ENCODE measurements around the gene ITM2B. TPM values are rescaled to one million over a fixed set of nuclear protein-coding genes. Genes with fewer than 3 reads are reported as not detected.

The ITM2B gene
- total RNA-seq (100 to 1,000 TPM; 138 to 361 (median 186) TPM), polyA plus RNA-seq (100 to 1,000 TPM; 114 to 329 TPM)

DNA sequence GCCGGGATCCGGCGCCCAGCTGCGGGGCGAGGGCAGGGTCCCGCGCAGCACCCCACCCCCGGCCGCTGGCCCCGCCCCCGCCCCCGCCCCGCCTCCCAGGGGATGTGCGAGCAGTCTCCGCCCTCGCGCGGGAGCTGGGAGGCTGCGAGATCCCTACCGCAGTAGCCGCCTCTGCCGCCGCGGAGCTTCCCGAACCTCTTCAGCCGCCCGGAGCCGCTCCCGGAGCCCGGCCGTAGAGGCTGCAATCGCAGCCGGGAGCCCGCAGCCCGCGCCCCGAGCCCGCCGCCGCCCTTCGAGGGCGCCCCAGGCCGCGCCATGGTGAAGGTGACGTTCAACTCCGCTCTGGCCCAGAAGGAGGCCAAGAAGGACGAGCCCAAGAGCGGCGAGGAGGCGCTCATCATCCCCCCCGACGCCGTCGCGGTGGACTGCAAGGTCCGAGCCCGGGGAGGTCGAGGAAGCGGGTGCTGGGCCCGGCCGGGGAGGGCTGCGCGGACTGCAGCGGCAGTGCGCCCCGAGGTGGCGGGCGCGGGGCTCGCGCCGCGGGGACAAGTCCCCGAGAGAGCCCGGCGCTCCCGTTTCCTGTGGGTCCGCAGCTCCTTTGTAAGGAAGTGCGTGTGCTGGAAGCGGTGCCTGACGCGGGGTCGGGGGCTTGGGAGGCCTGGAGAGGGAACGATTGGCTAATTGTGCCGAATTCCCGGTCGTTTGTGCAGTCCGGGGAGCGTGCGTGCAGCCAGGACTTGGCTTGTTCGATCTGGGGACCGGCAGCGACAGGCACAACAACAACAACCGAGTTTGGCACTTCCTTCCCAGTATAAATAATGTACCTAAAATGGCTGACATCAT, at the start of gene ITM2B:
TSS of gene ITM2B (plus strand) at position 161 of the 843 bp plus-strand sequence. CDS start at position 316, 155 bp downstream.
- TF ChIP-seq, protein P1, sequence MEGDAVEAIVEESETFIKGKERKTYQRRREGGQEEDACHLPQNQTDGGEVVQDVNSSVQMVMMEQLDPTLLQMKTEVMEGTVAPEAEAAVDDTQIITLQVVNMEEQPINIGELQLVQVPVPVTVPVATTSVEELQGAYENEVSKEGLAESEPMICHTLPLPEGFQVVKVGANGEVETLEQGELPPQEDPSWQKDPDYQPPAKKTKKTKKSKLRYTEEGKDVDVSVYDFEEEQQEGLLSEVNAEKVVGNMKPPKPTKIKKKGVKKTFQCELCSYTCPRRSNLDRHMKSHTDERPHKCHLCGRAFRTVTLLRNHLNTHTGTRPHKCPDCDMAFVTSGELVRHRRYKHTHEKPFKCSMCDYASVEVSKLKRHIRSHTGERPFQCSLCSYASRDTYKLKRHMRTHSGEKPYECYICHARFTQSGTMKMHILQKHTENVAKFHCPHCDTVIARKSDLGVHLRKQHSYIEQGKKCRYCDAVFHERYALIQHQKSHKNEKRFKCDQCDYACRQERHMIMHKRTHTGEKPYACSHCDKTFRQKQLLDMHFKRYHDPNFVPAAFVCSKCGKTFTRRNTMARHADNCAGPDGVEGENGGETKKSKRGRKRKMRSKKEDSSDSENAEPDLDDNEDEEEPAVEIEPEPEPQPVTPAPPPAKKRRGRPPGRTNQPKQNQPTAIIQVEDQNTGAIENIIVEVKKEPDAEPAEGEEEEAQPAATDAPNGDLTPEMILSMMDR (IDR thresholded peaks at IDR 0.05): peak in 1 of 4 donors; percentile 26
- no peaks in the 10 kb centered on the region for H3K27me3 ChIP-seq
- DNase-seq (peak; percentile 71 to 93 (median 82)), ATAC-seq (peak; percentile 83 to 89 (median 88)), FAIRE-seq (no peak)
- peaks cover 0 to 32% (median 29%) of the 10 kb centered on the region in 3 donors for H3K4me1 ChIP-seq
- WGBS, 2 donors: 0 to 1% methylated on average over 47 to 94 of the region's 94 CpGs
- H3K27ac ChIP-seq: peak within 1 kb of the TSS; percentile 98 to 100 (median 99)
- intact Hi-C loops (cut with DNase I): no loop called here
- H3K9me3 ChIP-seq: no peaks in the 10 kb centered on the region
- peak within 1 kb of the TSS; percentile 98 to 99 (median 98) for H3K4me3 ChIP-seq
- no peaks in the 10 kb centered on the region for H3K36me3 ChIP-seq

DNA sequence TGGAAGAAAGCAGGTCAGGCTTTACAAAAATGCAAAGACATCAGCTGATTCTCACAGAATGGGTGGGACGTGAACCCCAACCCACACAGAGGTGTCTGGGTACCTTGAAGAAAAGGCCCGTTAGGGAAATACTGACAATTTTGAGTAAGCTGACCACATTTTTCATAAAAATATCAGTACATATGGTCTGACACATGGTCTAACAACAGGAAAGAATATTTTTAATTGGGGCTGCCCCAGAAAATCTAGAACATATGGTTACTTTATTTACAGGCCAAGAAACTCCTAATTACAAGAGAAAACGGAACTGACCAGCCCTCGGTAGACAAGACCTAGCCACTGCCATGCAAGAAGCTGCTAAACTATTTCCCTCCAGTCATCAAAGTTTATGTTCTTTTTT, 48.7 kb upstream of the ITM2B start:
- 90 to 95% methylated on average over 4 of the region's 4 CpGs for WGBS, 2 donors

DNA sequence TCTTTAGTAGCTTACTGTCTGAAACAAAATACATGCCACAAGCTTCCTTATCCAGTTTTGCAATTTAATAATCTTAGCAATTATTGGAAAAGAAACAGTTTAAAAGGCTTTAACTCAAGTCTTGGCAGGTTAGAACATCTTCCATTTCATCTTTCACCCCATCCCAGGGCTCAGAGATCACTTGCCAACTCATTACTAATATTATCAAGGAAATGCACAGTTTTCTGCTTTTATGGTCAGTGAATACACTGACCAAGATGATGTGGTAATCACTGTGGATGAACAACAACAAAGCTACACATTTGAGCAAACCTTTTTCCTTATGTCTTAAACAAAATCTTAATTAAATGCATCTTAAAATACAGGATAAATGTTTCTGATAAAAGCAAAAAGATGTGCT, 48.0 kb upstream of the ITM2B start:
- no peak for ATAC-seq
- DNase-seq: no peak
- Histone ChIP-seq H3K9me3 (no peaks in the 10 kb centered on the region), H3K36me3 (no peaks in the 10 kb centered on the region), H3K27ac (no peak overlapping the region), H3K27me3 (no peaks in the 10 kb centered on the region), H3K4me1 (no peaks in the 10 kb centered on the region), H3K4me3 (no peak overlapping the region)
- FAIRE-seq: no peak
- TF ChIP-seq, protein P1 (IDR thresholded peaks at IDR 0.05): no peak
- intact Hi-C loops (cut with DNase I): no loop called here

More for the DNA sequence above, 48.7 kb upstream of the ITM2B start:
- FAIRE-seq (no peak), DNase-seq (no peak), ATAC-seq (no peak)
- TF ChIP-seq, protein P1 (IDR thresholded peaks at IDR 0.05): no peak
- Histone ChIP-seq H3K27ac (no peak overlapping the region), H3K36me3 (no peaks in the 10 kb centered on the region), H3K4me3 (no peak overlapping the region), H3K4me1 (no peaks in the 10 kb centered on the region), H3K9me3 (no peaks in the 10 kb centered on the region), H3K27me3 (no peaks in the 10 kb centered on the region)
- intact Hi-C loops (cut with DNase I): no loop called here

DNA sequence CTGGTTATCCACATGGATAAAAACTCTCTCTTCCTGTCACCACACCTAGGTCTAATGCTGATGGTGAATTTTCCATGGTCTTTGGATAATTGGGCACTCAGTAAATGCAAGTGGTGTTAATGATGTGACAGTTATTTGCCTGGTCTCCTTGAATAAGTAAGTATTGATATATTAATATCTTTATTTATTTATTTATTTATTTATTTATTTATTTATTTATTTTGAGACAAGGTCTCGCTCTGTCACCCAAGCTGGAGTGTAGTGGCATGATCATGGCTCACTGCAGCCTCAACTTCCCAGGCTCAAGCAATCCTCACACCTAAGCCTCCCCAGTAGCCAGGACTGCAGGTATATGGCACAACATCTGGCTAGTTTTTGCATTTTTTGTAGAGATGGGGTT, 46.3 kb upstream of the ITM2B start:
- intact Hi-C loops (cut with DNase I): no loop called here
- Histone ChIP-seq H3K36me3 (no peaks in the 10 kb centered on the region), H3K27ac (no peak overlapping the region), H3K4me3 (no peak overlapping the region), H3K27me3 (no peaks in the 10 kb centered on the region), H3K4me1 (no peaks in the 10 kb centered on the region), H3K9me3 (no peaks in the 10 kb centered on the region)
- WGBS, 2 donors: 96 to 100% methylated on average over 1 of the region's 1 CpG
- no peak for ATAC-seq
- TF ChIP-seq, protein P1 (IDR thresholded peaks at IDR 0.05): no peak
- DNase-seq: no peak
- FAIRE-seq: no peak

DNA sequence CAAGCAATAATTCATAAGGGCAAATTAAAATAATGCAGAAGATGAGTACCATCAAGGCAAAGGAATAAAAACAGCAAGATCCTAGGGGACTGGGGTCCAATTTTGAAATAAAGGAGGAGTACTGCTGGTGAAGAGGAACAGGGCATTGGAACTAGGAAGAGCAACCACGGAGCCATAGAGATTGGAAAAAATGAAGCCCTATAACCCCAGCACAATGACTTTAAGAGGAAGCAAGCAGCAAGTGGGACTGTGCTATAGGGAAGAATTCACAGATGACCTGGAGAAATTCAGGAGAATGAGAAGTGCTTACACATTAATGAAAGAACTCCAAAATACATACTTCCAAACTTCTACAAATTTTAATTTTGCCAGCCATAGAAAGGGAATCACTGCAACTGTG, 44.9 kb upstream of the ITM2B start:
- Histone ChIP-seq H3K27me3 (no peaks in the 10 kb centered on the region), H3K4me3 (no peak overlapping the region), H3K27ac (no peak overlapping the region), H3K9me3 (no peaks in the 10 kb centered on the region), H3K36me3 (no peaks in the 10 kb centered on the region), H3K4me1 (no peaks in the 10 kb centered on the region)
- WGBS, 2 donors: 63 to 67% methylated on average over 1 of the region's 1 CpG
- no peak for DNase-seq
- FAIRE-seq: no peak
- peak in 1 of 4 donors; percentile 25 for ATAC-seq
- TF ChIP-seq, protein P1 (IDR thresholded peaks at IDR 0.05): no peak
- intact Hi-C loops (cut with DNase I): no loop called here
